ENCODE data around the gene SLC16A3. TPM values are rescaled to one million over a fixed set of nuclear protein-coding genes. Genes with fewer than 3 reads are reported as not detected.

The SLC16A3 gene
- total RNA-seq, 1 donor from 2014 or later, result 4.2 TPM

DNA sequence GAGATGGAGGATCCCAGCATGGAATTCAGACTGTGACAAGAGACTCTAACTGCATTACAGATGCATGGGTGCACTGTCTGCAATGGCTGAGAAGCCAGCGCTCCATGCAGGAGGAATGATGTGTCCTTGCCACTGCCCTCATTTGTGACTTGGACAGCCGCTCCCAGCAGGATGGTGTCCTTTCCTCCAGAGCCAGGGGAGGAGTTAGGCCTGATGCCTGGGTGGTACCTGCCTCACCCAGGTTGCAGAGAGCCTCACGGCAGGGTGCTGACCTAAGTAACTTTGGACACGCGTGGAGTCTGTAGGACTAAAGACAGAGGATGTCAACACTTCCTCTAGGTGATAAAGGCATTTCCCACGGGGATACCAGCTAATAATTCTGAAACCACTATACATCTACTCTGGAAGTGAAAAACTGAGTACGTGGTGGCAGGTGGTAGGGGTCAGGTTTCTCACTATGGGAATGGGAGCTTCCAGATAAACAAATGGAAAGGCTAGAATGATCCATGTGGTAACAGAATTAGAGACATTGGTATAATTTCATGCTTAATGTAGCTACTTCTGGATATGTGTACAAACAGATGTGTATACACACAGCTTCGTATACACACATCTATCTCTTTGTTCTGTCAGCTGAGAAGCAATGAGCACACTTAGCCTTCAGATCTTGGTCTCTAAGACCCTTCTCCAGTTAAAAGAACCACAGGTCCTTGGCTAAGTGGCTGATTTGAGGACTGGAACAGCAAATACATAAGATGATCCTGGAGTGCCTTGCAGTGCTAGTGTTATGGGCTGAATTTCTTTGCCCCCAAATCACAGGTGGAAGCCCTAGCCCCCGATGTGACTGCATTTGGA is 58.4 kb downstream of the SLC16A3 start:
- DNase-seq, result no peak

GRCh38 chr17:82287868-82288801 is 59.3 kb downstream of the SLC16A3 start:
- DNase-seq, result no peak

Other genes with a start within 250 kb of the SLC16A3 start
- 29.2 TPM for gene CENPX, start 206.2 kb upstream of the SLC16A3 start, total RNA-seq
- gene LRRC45, start 205.7 kb upstream of the SLC16A3 start, total RNA-seq, result 14.2 TPM
- 76.0 TPM for gene RAC3, start 197.4 kb upstream of the SLC16A3 start, total RNA-seq
- gene DCXR, start 191.3 kb upstream of the SLC16A3 start, total RNA-seq, result 18.1 TPM
- gene RFNG, start 177.2 kb upstream of the SLC16A3 start, total RNA-seq, result 14.5 TPM
- 64.4 TPM for gene GPS1, start 177.1 kb upstream of the SLC16A3 start, total RNA-seq
- 21.4 TPM for gene DUS1L, start 163.2 kb upstream of the SLC16A3 start, total RNA-seq
- gene FASN, start 130.8 kb upstream of the SLC16A3 start, total RNA-seq, result 84.1 TPM
- 18.6 TPM for gene CCDC57, start 16.2 kb upstream of the SLC16A3 start, total RNA-seq
- gene CSNK1D, start 44.7 kb downstream of the SLC16A3 start, total RNA-seq, result 23.9 TPM
- gene CD7, start 88.6 kb downstream of the SLC16A3 start, total RNA-seq, result not detected
- 0.78 TPM for gene SECTM1, start 104.7 kb downstream of the SLC16A3 start, total RNA-seq
- gene TEX19, start 130.2 kb downstream of the SLC16A3 start, total RNA-seq, result not detected
- not detected for gene UTS2R, start 142.7 kb downstream of the SLC16A3 start, total RNA-seq
- 20.6 TPM for gene HEXD, start 189.3 kb downstream of the SLC16A3 start, total RNA-seq
- gene OGFOD3, start 189.5 kb downstream of the SLC16A3 start, total RNA-seq, result 9.4 TPM
- gene CYBC1, start 221.7 kb downstream of the SLC16A3 start, total RNA-seq, result 22.9 TPM
- 38.1 TPM for gene NARF, start 229.7 kb downstream of the SLC16A3 start, total RNA-seq